Measurements from ENCODE around the gene BEST2.

Gene BEST2

DNA sequence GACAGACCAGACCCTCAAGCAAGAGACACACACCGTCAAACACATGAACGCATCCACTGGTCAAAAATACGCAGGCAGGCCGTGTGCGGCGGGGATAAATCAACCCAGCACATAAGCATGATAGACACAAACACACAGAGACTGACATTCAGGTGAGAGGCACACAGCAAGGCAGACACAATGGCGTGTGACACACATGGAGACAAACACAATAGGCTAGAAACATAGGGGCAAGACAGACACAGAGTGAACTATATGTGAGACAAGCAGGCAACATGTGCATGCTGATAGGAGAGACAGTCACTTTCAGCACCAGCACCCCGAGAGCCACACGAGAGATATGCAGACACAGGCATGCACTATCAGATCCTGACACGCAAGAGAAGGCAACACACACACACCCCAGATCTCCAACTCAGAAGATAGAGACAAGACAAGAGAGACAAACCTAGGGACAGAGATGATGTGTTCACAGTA lies 32.8 kb downstream of the BEST2 start:
- H3K27me3 ChIP-seq, result no peaks in the 10 kb centered on the region
- TF ChIP-seq, protein P1, sequence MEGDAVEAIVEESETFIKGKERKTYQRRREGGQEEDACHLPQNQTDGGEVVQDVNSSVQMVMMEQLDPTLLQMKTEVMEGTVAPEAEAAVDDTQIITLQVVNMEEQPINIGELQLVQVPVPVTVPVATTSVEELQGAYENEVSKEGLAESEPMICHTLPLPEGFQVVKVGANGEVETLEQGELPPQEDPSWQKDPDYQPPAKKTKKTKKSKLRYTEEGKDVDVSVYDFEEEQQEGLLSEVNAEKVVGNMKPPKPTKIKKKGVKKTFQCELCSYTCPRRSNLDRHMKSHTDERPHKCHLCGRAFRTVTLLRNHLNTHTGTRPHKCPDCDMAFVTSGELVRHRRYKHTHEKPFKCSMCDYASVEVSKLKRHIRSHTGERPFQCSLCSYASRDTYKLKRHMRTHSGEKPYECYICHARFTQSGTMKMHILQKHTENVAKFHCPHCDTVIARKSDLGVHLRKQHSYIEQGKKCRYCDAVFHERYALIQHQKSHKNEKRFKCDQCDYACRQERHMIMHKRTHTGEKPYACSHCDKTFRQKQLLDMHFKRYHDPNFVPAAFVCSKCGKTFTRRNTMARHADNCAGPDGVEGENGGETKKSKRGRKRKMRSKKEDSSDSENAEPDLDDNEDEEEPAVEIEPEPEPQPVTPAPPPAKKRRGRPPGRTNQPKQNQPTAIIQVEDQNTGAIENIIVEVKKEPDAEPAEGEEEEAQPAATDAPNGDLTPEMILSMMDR (IDR thresholded peaks at IDR 0.05), result no peak
- no peaks in the 10 kb centered on the region for H3K9me3 ChIP-seq
- H3K4me1 ChIP-seq (ENCODE audit: control insufficient read depth in 1 of 2, insufficient read depth in 1 of 2, low read depth in 1 of 2, low read length in 1 of 2), result peaks cover 85 to 92% of the 10 kb centered on the region in 2 experiments
- H3K27ac ChIP-seq, result peak overlapping the region; percentile 100
- H3K4me3 ChIP-seq (ENCODE audit: low read depth in 1 of 2, low read length in 1 of 2), result peak overlapping the region; percentile 49 to 99
- H3K36me3 ChIP-seq, result no peaks in the 10 kb centered on the region

DNA sequence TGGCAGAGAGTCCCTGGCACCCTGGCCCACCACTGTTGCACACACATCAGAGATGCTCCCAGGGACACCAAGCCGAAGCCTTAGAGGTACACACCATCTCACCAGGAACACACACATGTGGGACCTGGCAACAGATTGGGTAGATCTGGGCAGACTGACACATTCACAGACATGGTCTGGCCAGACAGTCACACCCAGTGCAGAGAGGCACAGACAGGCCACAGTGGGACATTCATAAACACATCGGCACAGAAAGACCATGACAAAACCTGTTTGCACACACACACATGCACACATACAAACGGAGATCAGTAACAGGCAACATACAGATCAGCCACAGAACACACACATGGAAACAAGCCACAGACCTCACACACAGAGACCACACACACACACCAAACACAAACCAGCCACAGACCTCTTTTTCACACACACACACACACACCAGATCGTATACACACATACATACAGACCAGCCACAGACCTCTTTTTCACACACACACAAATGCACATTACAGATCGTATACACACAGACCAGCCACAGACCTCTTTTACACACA lies 33.4 kb downstream of the BEST2 start:
- H3K4me3 ChIP-seq (ENCODE audit: low read depth in 1 of 2, low read length in 1 of 2), result peak overlapping the region; percentile 49 to 99
- H3K27ac ChIP-seq, result peak overlapping the region; percentile 100
- no peaks in the 10 kb centered on the region for H3K27me3 ChIP-seq
- H3K36me3 ChIP-seq, result no peaks in the 10 kb centered on the region
- TF ChIP-seq, protein P1 (IDR thresholded peaks at IDR 0.05), result no peak
- no peaks in the 10 kb centered on the region for H3K9me3 ChIP-seq
- peaks cover 80 to 87% of the 10 kb centered on the region in 2 experiments for H3K4me1 ChIP-seq (ENCODE audit: control insufficient read depth in 1 of 2, insufficient read depth in 1 of 2, low read depth in 1 of 2, low read length in 1 of 2)

DNA sequence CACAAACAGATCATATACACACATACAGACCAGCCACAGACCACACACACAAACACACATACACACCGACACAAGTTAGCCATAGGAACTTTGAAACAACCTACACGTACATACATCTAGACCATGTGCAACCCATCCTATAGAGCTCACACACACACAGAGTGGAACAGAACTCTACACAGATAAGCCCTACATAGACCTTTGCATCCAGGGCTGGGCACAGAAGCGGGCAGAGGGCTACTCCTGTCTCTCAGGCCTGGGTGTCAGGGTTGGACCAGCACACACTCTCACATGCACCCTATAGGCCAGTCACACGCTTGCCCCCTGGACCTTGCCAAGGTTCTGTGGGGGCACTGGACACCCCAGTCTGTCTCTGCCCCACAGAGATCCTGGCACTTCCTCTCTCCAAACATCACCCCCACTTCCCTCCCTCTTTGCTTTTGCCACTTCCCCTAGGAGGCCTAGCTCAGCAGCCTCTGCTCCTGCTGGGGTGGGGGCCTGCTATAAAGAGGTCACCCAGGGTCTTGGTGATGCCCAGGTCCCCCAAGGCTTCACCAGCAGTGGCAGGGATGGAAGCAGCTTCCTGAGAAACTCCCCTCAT lies 33.9 kb downstream of the BEST2 start:
- Histone ChIP-seq H3K4me3 (ENCODE audit: low read depth in 1 of 2, low read length in 1 of 2) (peak overlapping the region; percentile 49 to 99), H3K4me1 (ENCODE audit: control insufficient read depth in 1 of 2, insufficient read depth in 1 of 2, low read depth in 1 of 2, low read length in 1 of 2) (peaks cover 76 to 87% of the 10 kb centered on the region in 2 experiments), H3K36me3 (no peaks in the 10 kb centered on the region), H3K27ac (peak overlapping the region; percentile 100), H3K9me3 (no peaks in the 10 kb centered on the region), H3K27me3 (no peaks in the 10 kb centered on the region)
- TF ChIP-seq, protein P1 (IDR thresholded peaks at IDR 0.05), result peak; percentile 12

DNA sequence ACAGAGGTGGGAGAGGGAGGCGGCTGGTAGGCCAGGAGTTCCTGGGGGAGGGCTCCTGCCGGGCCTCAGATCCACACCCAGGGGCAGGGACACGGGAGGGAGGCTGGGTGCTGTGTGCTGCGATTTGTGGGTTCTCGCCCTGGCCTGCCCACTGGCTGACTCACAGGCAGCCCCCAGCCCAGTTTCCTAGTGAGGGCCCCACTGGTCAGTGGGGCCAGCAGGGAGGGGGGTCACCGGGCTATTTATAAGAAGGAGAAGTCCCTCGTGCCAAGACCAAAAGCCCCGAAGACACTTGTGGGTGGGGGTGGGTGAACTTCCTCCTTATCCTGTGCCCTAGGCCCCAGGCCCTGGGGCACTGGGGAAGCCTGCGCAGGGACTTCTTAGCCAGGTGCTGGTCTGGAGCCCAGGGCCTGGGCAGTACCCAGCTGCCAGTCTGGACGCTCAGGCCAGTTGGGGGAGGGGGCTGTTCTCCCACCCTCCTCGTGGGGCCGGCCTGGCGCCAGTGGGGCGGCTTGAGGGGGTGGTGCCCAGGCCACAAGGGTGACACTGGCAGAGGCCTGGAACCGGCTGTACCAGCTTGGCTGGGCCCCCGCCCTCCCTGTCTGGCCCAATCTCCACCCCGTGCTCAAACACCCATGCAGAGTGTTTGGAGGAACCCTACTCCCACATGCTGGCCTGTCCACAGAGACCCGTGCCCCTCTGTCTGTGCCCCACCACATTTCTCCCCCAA lies 34.7 kb downstream of the BEST2 start:
- Histone ChIP-seq H3K27ac (peak overlapping the region; percentile 100), H3K27me3 (no peaks in the 10 kb centered on the region), H3K9me3 (no peaks in the 10 kb centered on the region), H3K4me1 (ENCODE audit: control insufficient read depth in 1 of 2, insufficient read depth in 1 of 2, low read depth in 1 of 2, low read length in 1 of 2) (peaks cover 75 to 87% of the 10 kb centered on the region in 2 experiments), H3K4me3 (ENCODE audit: low read depth in 1 of 2, low read length in 1 of 2) (peak overlapping the region; percentile 49 to 99), H3K36me3 (no peaks in the 10 kb centered on the region)
- TF ChIP-seq, protein P1 (IDR thresholded peaks at IDR 0.05), result no peak

DNA sequence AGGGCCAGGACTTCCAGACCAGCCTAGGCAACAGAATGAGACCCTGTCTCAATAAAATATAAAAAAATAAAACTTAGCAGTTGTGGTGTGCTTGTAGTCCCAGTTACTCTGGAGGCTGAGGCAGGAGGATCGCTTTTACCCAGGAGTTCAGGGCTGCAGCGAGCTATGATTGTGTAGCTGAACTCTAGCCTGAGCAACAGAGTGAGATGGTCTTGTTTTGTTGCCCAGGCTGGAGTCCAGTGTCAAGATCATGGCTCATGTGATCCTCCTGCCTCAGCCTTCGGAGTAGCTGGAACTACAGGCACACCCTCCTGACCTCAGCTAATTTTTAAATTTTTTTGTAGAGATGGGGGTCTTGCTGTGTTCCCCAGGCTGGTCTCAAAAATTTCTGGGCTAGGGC lies 35.4 kb downstream of the BEST2 start:
- H3K4me1 ChIP-seq (ENCODE audit: control insufficient read depth in 1 of 2, insufficient read depth in 1 of 2, low read depth in 1 of 2, low read length in 1 of 2), result peaks cover 69 to 81% of the 10 kb centered on the region in 2 experiments
- no peaks in the 10 kb centered on the region for H3K27me3 ChIP-seq
- H3K27ac ChIP-seq, result peak overlapping the region; percentile 100
- peak overlapping the region; percentile 49 to 99 for H3K4me3 ChIP-seq (ENCODE audit: low read depth in 1 of 2, low read length in 1 of 2)
- TF ChIP-seq, protein P1 (IDR thresholded peaks at IDR 0.05), result no peak
- H3K9me3 ChIP-seq, result no peaks in the 10 kb centered on the region
- H3K36me3 ChIP-seq, result no peaks in the 10 kb centered on the region
